Left lung (tissue), 10 donors: ENCODE data around the gene SPINDOC. TPM values are rescaled to one million over a fixed set of nuclear protein-coding genes. Genes with fewer than 3 reads are reported as not detected.

Source experiments
- ATAC-seq: fragments of 200-7000 bp; cut with Tn5 transposase; one replicate; pipeline ENCODE4 v1.9.1; 2020; ENCODE audit warnings: moderate library complexity
- DNase-seq, 4 donors: peaks; one replicate each; pipeline ENCODE4 v3.0.0-alpha.2; 2013 to 2020
- H3K27ac ChIP-seq, 2 donors: fragments of 200-600 bp; sonication (generic) in 1 of 2; one replicate each; pipeline versions ENCODE4 v1.5.0 to v1.8.0; 2020 to 2021
- H3K27me3 ChIP-seq, 2 donors: fragments of 200-600 bp; sonication (generic) in 1 of 2; one replicate each; pipeline versions ENCODE4 v1.5.0 to v1.8.0; 2020 to 2021
- H3K36me3 ChIP-seq, 2 donors: fragments of 200-600 bp; sonication (generic) in 1 of 2; one replicate each; pipeline versions ENCODE4 v1.5.0 to v1.8.0; 2020 to 2021
- H3K4me1 ChIP-seq, 2 donors: fragments of 200-600 bp; one replicate each; pipeline ENCODE4 v1.8.0; 2021
- H3K4me3 ChIP-seq, 2 donors: fragments of 200-600 bp; sonication (generic) in 1 of 2; one replicate each; pipeline versions ENCODE4 v1.5.0 to v1.8.0; 2020 to 2021; ENCODE audit warnings: mild to moderate bottlenecking in 1 of 2
- H3K9me3 ChIP-seq, 2 donors: fragments of 200-600 bp; sonication (generic) in 1 of 2; one replicate each; pipeline versions ENCODE4 v1.5.0 to v1.8.0; 2020 to 2021
- CTCF ChIP-seq, 2 donors: fragments of 200-600 bp; sonication (generic) in 1 of 2; IDR thresholded peaks; one replicate each; pipeline versions ENCODE4 v1.5.0 to v1.8.0; 2021; ENCODE audit warnings: antibody characterized with exemption in 2 of 2
- intact Hi-C, 2 donors: fragments of 100-400 bp; cut with DNase I; formaldehyde crosslinking; loops; one replicate each; pipeline versions ENCODE4 v1.11.2 to v1.14.2; 2022
- polyA plus RNA-seq, 6 donors: library from polyadenylated mRNA; unstranded; fragments of 120-200 nt; gene quantifications; one replicate each; pipeline ENCODE4 v1.2.1, GENCODE V29; 2013; ENCODE audit not compliant: insufficient read length in 6 of 6
- total RNA-seq, 2 donors: library from RNA; stranded (reverse); fragmentation: NEBNext Ultra II Directional; extraction: Animal tissue kit (Norgen Biotek cat#: 25700); gene quantifications; one replicate each; pipeline ENCODE4 v1.2.1, GENCODE V29; 2021
- donor health status: DM: no; HTN: yes; CAD: no.
- donor health status: DM: no; HTN: no; CAD: no.

Gene SPINDOC
- total and polyA plus RNA-seq, 8 donors = 20.3 to 46.2 (median 34.4) TPM

GRCh38 chr11:63875506-63876065 lies 62.3 kb downstream of the SPINDOC start:
- Histone ChIP-seq H3K4me1 (peaks cover 40 to 74% of the 10 kb centered on the region in 2 donors), H3K4me3 (no peak overlapping the region), H3K36me3 (peaks cover 0 to 6% of the 10 kb centered on the region in 2 donors), H3K27me3 (no peaks in the 10 kb centered on the region), H3K9me3 (no peaks in the 10 kb centered on the region), H3K27ac (no peak overlapping the region)
- ATAC-seq = no peak
- intact Hi-C loops = no loop called here
- no peak for TF ChIP-seq CTCF (IDR thresholded peaks at IDR 0.05)
- no peak for DNase-seq

GRCh38 chr11:63876616-63877015 lies 63.4 kb downstream of the SPINDOC start:
- Histone ChIP-seq H3K36me3 (peaks cover 0 to 6% of the 10 kb centered on the region in 2 donors), H3K4me1 (peaks cover 37 to 68% of the 10 kb centered on the region in 2 donors)

More at GRCh38 chr11:63876616-63877015, 63.4 kb downstream of the SPINDOC start:
- H3K27me3 ChIP-seq = no peaks in the 10 kb centered on the region
- no peaks in the 10 kb centered on the region for H3K9me3 ChIP-seq
- TF ChIP-seq CTCF (IDR thresholded peaks at IDR 0.05) = no peak
- H3K27ac ChIP-seq = no peak overlapping the region
- ATAC-seq (no peak), DNase-seq (no peak)
- intact Hi-C loops = no loop called here
- H3K4me3 ChIP-seq = no peak overlapping the region

Other genes starting within 250 kb of the SPINDOC start
- 10 to 100 TPM; 74.2 to 86.4 TPM for gene PLAAT3, start 199.0 kb upstream of the SPINDOC start, total RNA-seq
- 10 to 100 TPM in 1 of 6 donors, 1 to 10 TPM in 5; 6.0 to 12.2 (median 8.4) TPM for gene PLAAT3, start 199.0 kb upstream of the SPINDOC start, polyA plus RNA-seq
- 10 to 100 TPM; 76.1 to 98.2 TPM for gene ATL3, start 142.1 kb upstream of the SPINDOC start, total RNA-seq
- gene ATL3, start 142.1 kb upstream of the SPINDOC start, polyA plus RNA-seq = 10 to 100 TPM; 16.1 to 20.9 (median 19.5) TPM
- gene RTN3, start 132.0 kb upstream of the SPINDOC start, total RNA-seq = 100 to 1,000 TPM; 121 to 145 TPM
- 100 to 1,000 TPM in 5 of 6 donors, 10 to 100 TPM in 1; 95.3 to 123 (median 110) TPM for gene RTN3, start 132.0 kb upstream of the SPINDOC start, polyA plus RNA-seq
- 10 to 100 TPM in 1 of 2 donors, 1 to 10 TPM in 1; 9.2 to 14.0 TPM for gene ZFTA, start 44.7 kb upstream of the SPINDOC start, total RNA-seq
- 10 to 100 TPM; 28.7 to 40.0 (median 36.3) TPM for gene ZFTA, start 44.7 kb upstream of the SPINDOC start, polyA plus RNA-seq
- 10 to 100 TPM; 38.9 to 45.5 TPM for gene MARK2, start 25.7 kb downstream of the SPINDOC start, total RNA-seq
- 10 to 100 TPM; 29.0 to 40.3 (median 32.2) TPM for gene MARK2, start 25.7 kb downstream of the SPINDOC start, polyA plus RNA-seq
- 1 to 10 TPM in 1 of 2 donors, under 1 TPM in 1; 0.45 to 1.4 TPM for gene RCOR2, start 103.7 kb downstream of the SPINDOC start, total RNA-seq
- 10 to 100 TPM in 5 of 6 donors, 1 to 10 TPM in 1; 9.3 to 17.4 (median 14.9) TPM for gene RCOR2, start 103.7 kb downstream of the SPINDOC start, polyA plus RNA-seq
- 10 to 100 TPM; 15.9 to 16.6 TPM for gene NAA40, start 125.5 kb downstream of the SPINDOC start, total RNA-seq
- gene NAA40, start 125.5 kb downstream of the SPINDOC start, polyA plus RNA-seq = 10 to 100 TPM; 27.6 to 34.8 (median 29.3) TPM
- gene COX8A, start 161.2 kb downstream of the SPINDOC start, total RNA-seq = 100 to 1,000 TPM; 267 to 281 TPM
- 100 to 1,000 TPM; 135 to 192 (median 162) TPM for gene COX8A, start 161.2 kb downstream of the SPINDOC start, polyA plus RNA-seq
- gene OTUB1, start 173.0 kb downstream of the SPINDOC start, total RNA-seq = 10 to 100 TPM; 65.0 to 67.7 TPM
- 10 to 100 TPM; 80.9 to 94.8 (median 84.0) TPM for gene OTUB1, start 173.0 kb downstream of the SPINDOC start, polyA plus RNA-seq
- under 1 TPM; 0.15 to 0.18 TPM for gene FLRT1, start 222.5 kb downstream of the SPINDOC start, total RNA-seq
- 1 to 10 TPM; 2.6 to 5.5 (median 4.0) TPM for gene FLRT1, start 222.5 kb downstream of the SPINDOC start, polyA plus RNA-seq